ENCODE results near the gene HPS1.

DNA sequence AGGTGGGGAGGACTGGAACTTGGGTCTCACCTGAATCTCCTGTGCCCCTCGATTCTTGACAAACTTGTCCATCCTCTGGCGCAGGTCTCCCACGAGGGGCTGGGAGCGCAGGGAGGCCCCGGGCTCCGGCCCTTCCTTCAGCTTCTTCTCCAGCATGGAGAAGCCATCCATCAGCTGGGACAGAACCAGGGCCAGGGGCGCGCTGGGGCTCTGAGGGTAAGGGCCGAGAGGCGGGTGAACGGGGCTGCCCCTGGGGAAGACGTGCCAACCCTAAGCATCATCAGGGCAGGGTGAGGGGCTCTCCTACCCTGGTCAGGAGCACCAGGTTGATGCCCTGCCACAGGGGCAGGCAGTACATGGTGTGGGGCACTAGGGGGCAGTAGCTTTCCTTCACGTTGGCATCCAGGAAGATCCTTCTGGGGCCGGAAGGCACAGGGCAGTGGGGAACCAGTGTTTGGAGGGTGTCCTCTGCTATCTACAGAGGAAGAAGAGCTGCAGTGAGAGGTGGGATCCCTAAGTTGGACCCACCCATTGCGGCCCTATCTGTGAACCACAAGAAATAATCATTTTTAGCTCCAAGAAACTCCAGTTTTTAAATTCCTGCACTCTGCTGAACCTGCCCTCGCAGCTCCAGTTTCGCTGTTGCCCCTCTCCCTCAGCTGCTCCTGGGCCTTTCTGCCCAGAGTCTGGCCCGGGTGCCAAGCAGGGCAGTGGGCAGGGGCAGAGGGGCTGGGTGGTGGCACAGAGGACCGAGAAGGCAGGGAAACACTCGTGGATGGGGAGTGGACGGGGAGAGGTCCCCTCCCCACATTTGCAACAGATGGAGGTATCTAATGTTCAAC is 21.0 kb downstream of the HPS1 start:
- no peak for TF ChIP-seq POLR2A (IDR thresholded peaks at IDR 0.05)
- TF ChIP-seq, protein P1, sequence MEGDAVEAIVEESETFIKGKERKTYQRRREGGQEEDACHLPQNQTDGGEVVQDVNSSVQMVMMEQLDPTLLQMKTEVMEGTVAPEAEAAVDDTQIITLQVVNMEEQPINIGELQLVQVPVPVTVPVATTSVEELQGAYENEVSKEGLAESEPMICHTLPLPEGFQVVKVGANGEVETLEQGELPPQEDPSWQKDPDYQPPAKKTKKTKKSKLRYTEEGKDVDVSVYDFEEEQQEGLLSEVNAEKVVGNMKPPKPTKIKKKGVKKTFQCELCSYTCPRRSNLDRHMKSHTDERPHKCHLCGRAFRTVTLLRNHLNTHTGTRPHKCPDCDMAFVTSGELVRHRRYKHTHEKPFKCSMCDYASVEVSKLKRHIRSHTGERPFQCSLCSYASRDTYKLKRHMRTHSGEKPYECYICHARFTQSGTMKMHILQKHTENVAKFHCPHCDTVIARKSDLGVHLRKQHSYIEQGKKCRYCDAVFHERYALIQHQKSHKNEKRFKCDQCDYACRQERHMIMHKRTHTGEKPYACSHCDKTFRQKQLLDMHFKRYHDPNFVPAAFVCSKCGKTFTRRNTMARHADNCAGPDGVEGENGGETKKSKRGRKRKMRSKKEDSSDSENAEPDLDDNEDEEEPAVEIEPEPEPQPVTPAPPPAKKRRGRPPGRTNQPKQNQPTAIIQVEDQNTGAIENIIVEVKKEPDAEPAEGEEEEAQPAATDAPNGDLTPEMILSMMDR (IDR thresholded peaks at IDR 0.05) = peak in 5 of 6 experiments; percentile 28 to 62 (median 58)

Data from esophagus squamous epithelium (tissue), 4 donors.